Measurements from ENCODE around the gene MYO7B.

The MYO7B gene

GRCh38 chr2:127590386-127591190 lies 55.1 kb downstream of the MYO7B start:
- DNase-seq: no peak

- DNase-seq: peak; percentile 14 to 31
Measured at GRCh38 chr2:127591221-127591923, 55.9 kb downstream of the MYO7B start.

GRCh38 chr2:127592761-127593227 lies 57.3 kb downstream of the MYO7B start:
- DNase-seq: no peak

- DNase-seq: no peak
Measured at GRCh38 chr2:127593228-127594115, 58.0 kb downstream of the MYO7B start.

GRCh38 chr2:127594116-127594591 lies 58.7 kb downstream of the MYO7B start:
- no peak for DNase-seq

- DNase-seq: no peak
Measured at GRCh38 chr2:127596311-127597045, 61.0 kb downstream of the MYO7B start.

- DNase-seq: no peak
Measured at GRCh38 chr2:127597046-127597983, 61.8 kb downstream of the MYO7B start.

- DNase-seq: no peak
Measured at GRCh38 chr2:127597984-127598380, 62.5 kb downstream of the MYO7B start.

GRCh38 chr2:127598711-127599110 lies 63.2 kb downstream of the MYO7B start:
- DNase-seq: no peak

GRCh38 chr2:127599211-127599610 lies 63.7 kb downstream of the MYO7B start:
- DNase-seq: no peak

- no peak for DNase-seq
Measured at GRCh38 chr2:127604986-127605385, 69.5 kb downstream of the MYO7B start.

- no peak for DNase-seq
Measured at GRCh38 chr2:127605691-127606263, 70.3 kb downstream of the MYO7B start.

- no peak for DNase-seq
Measured at GRCh38 chr2:127606625-127607398, 71.3 kb downstream of the MYO7B start.

- DNase-seq: no peak
Measured at GRCh38 chr2:127607399-127607908, 72.0 kb downstream of the MYO7B start.

- DNase-seq: no peak
Measured at GRCh38 chr2:127608061-127609030, 72.9 kb downstream of the MYO7B start.

GRCh38 chr2:127609031-127609751 lies 73.7 kb downstream of the MYO7B start:
- no peak for DNase-seq

GRCh38 chr2:127609818-127610217 lies 74.3 kb downstream of the MYO7B start:
- DNase-seq: no peak

- DNase-seq: no peak
Measured at GRCh38 chr2:127610561-127610960, 75.1 kb downstream of the MYO7B start.
